ENCODE data around the gene JAKMIP2.

Gene JAKMIP2

GRCh38 chr5:147788023-147788422, 5.5 kb upstream of the JAKMIP2 start:
- no peak for DNase-seq (ENCODE audit: low read depth)

GRCh38 chr5:147786142-147786541, 3.6 kb upstream of the JAKMIP2 start:
- no peak for DNase-seq (ENCODE audit: low read depth)

GRCh38 chr5:147784146-147784987, 1.8 kb upstream of the JAKMIP2 start:
- no peak for DNase-seq (ENCODE audit: low read depth)

GRCh38 chr5:147780924-147781573, 1.5 kb downstream of the JAKMIP2 start:
- DNase-seq (ENCODE audit: low read depth): no peak

GRCh38 chr5:147779694-147780093, 2.8 kb downstream of the JAKMIP2 start:
- no peak for DNase-seq (ENCODE audit: low read depth)

- no peak for DNase-seq (ENCODE audit: low read depth)
Measured at GRCh38 chr5:147776989-147777388, 5.5 kb downstream of the JAKMIP2 start.

GRCh38 chr5:147773587-147773986, 8.9 kb downstream of the JAKMIP2 start:
- no peak for DNase-seq (ENCODE audit: low read depth)

GRCh38 chr5:147773139-147773538, 9.4 kb downstream of the JAKMIP2 start:
- no peak for DNase-seq (ENCODE audit: low read depth)

GRCh38 chr5:147767048-147767447, 15.5 kb downstream of the JAKMIP2 start:
- DNase-seq (ENCODE audit: low read depth): no peak

GRCh38 chr5:147763791-147764525, 18.6 kb downstream of the JAKMIP2 start:
- no peak for DNase-seq (ENCODE audit: low read depth)

GRCh38 chr5:147760086-147760875, 22.2 kb downstream of the JAKMIP2 start:
- no peak for DNase-seq (ENCODE audit: low read depth)

- no peak for DNase-seq (ENCODE audit: low read depth)
Measured at GRCh38 chr5:147759441-147759840, 23.1 kb downstream of the JAKMIP2 start.

GRCh38 chr5:147756566-147756965, 26.0 kb downstream of the JAKMIP2 start:
- DNase-seq (ENCODE audit: low read depth): no peak

- DNase-seq (ENCODE audit: low read depth): no peak
Measured at GRCh38 chr5:147754372-147755122, 28.0 kb downstream of the JAKMIP2 start.

- DNase-seq (ENCODE audit: low read depth): no peak
Measured at GRCh38 chr5:147753765-147754164, 28.8 kb downstream of the JAKMIP2 start.

GRCh38 chr5:147752666-147753290, 29.8 kb downstream of the JAKMIP2 start:
- no peak for DNase-seq (ENCODE audit: low read depth)

GRCh38 chr5:147752033-147752432, 30.5 kb downstream of the JAKMIP2 start:
- no peak for DNase-seq (ENCODE audit: low read depth)

- no peak for DNase-seq (ENCODE audit: low read depth)
Measured at GRCh38 chr5:147751156-147751830, 31.2 kb downstream of the JAKMIP2 start.

GRCh38 chr5:147750065-147750464, 32.5 kb downstream of the JAKMIP2 start:
- DNase-seq (ENCODE audit: low read depth): no peak

- DNase-seq (ENCODE audit: low read depth): no peak
Measured at GRCh38 chr5:147748590-147748989, 33.9 kb downstream of the JAKMIP2 start.

All from stromal cell of bone marrow (primary cell).